K562 (cell line): ENCODE measurements around the gene IQGAP3. TPM values are rescaled to one million over a fixed set of nuclear protein-coding genes. Genes with fewer than 3 reads are reported as not detected.

ENCODE experiments used
- ATAC-seq: fragments of 200-7000 bp; cut with Tn5 transposase; 3 replicates; pipeline ENCODE4 v1.9.1; 2020; ENCODE audit warnings: moderate library complexity
- BruUV-seq: library from RNA; stranded (reverse); fragments of 400-500 nt; replicated peaks from 2 replicates; lab custom pipeline; 2021; lab: Mats Ljungman, UMichigan
- CTCF ChIA-PET: fragments of 300-600 bp; formaldehyde crosslinking; extraction: SDS; loops from one replicate; lab custom pipeline; 2021; ENCODE audit warnings: low intra/inter-chr PET ratio; lab: Yijun Ruan, JAX
- POLR2A ChIA-PET: fragments of 300-600, 350-650 bp; sonication (Branson Sonifier 250); formaldehyde crosslinking; extraction: SDS; loops from one replicate; lab custom pipeline; 2021; ENCODE audit warnings: antibody characterized with exemption, inconsistent platforms; lab: Yijun Ruan, JAX
- DNase-seq, 4 experiments: peaks; one replicate each; pipeline versions ENCODE4 v3.0.0 to v3.0.0-alpha.2; 2011 to 2018; ENCODE audit warnings: low spot score in 3 of 4, mixed read lengths in 3 of 4; ENCODE audit errors: extremely low read depth in 1 of 4
- FAIRE-seq: peaks from 2 replicates; lab custom pipeline; 2011; peaks lifted over from hg19 to GRCh38; lab: Jason Lieb, UNC
- H2AFZ ChIP-seq: 2 replicates; pipeline ENCODE4 v1.6.0; 2011; ENCODE audit warnings: low read depth, low read length, control low read depth, inconsistent platforms
- H3K27ac ChIP-seq: fragments of 200-600 bp; 3 replicates; pipeline ENCODE4 v1.8.0; 2011; ENCODE audit warnings: low read depth, mild to moderate bottlenecking, control low read depth, inconsistent platforms, low read length, moderate library complexity, mixed read lengths; ENCODE audit errors: extremely low read depth
- H3K27me3 ChIP-seq, 2 experiments: fragments of 300-600 bp in 1 of 2; 2 replicates in 1 of 2; 3 replicates in 1 of 2; pipeline versions ENCODE4 v1.6.0 to v1.8.0; 2011; ENCODE audit warnings: inconsistent platforms in 2 of 2, low read length in 2 of 2, mild to moderate bottlenecking in 1 of 2, mixed read lengths in 1 of 2, moderate library complexity in 1 of 2; ENCODE audit not compliant: control insufficient read depth in 2 of 2, insufficient read depth in 2 of 2
- H3K36me3 ChIP-seq: fragments of 300-600 bp; 3 replicates; pipeline ENCODE4 v1.8.0; 2011; ENCODE audit warnings: mild to moderate bottlenecking, low read length, inconsistent platforms; ENCODE audit not compliant: control insufficient read depth, insufficient read depth
- H3K4me1 ChIP-seq, 2 experiments: fragments of 200-600 bp in 1 of 2; replicated peaks in 1 of 2; 2 replicates in 1 of 2; 3 replicates in 1 of 2; pipeline versions ENCODE4 v1.5.1 to v1.8.0; 2011; ENCODE audit warnings: inconsistent platforms in 2 of 2, low read length in 2 of 2, mild to moderate bottlenecking in 1 of 2, mixed read lengths in 1 of 2, moderate library complexity in 1 of 2; ENCODE audit not compliant: control insufficient read depth in 2 of 2, insufficient read depth in 2 of 2
- H3K4me2 ChIP-seq: 2 replicates; pipeline ENCODE4 v1.6.1; 2011; ENCODE audit warnings: low read length, control low read depth, inconsistent platforms, mixed read lengths; ENCODE audit not compliant: insufficient read depth
- H3K4me3 ChIP-seq: fragments of 200-600 bp; sonication (generic), shearing (Covaris generic); 2 replicates; pipeline ENCODE4 v1.5.1; 2016; ENCODE audit warnings: control low read depth, inconsistent platforms
- H3K79me2 ChIP-seq: fragments of 200-600 bp; 3 replicates; pipeline ENCODE4 v1.8.0; 2011; ENCODE audit warnings: low read length, inconsistent platforms; ENCODE audit not compliant: control insufficient read depth, insufficient read depth
- H3K9ac ChIP-seq, 2 experiments: 2 replicates each; pipeline versions ENCODE4 v1.6.0 to v1.6.1; 2011; ENCODE audit warnings: low read depth in 2 of 2, low read length in 2 of 2, control low read depth in 1 of 2, inconsistent platforms in 1 of 2, mild to moderate bottlenecking in 1 of 2, mixed read lengths in 1 of 2; ENCODE audit not compliant: insufficient read depth in 1 of 2
- H3K9me1 ChIP-seq: one replicate; pipeline ENCODE4 v1.6.0; 2011; ENCODE audit warnings: inconsistent platforms, mild to moderate bottlenecking, low read length, moderate library complexity; ENCODE audit not compliant: control insufficient read depth, insufficient read depth
- H3K9me3 ChIP-seq: replicated peaks from 2 replicates; pipeline ENCODE4 v1.5.1; 2011; ENCODE audit warnings: low read depth, low read length, inconsistent platforms; ENCODE audit not compliant: control insufficient read depth, insufficient read depth
- H4K20me1 ChIP-seq: replicated peaks from 2 replicates; pipeline ENCODE4 v1.6.1; 2011; ENCODE audit warnings: low read length, inconsistent platforms, mixed read lengths; ENCODE audit not compliant: control insufficient read depth, insufficient read depth
- GATA2 ChIP-seq: sonication (generic); formaldehyde crosslinking; IDR thresholded peaks from 2 replicates; pipeline ENCODE4 v1.4.0; 2020; ENCODE audit warnings: mild to moderate bottlenecking, missing genetic modification reagents
- GTF2A2 ChIP-seq: IDR thresholded peaks from 2 replicates; pipeline ENCODE4 v1.6.1; 2016; ENCODE audit warnings: mild to moderate bottlenecking, missing genetic modification characterization, missing compliant biosample characterization
- KAT7 ChIP-seq: sonication (generic); formaldehyde crosslinking; IDR thresholded peaks from 2 replicates; pipeline ENCODE4 v1.8.0; 2022; ENCODE audit warnings: missing genetic modification reagents, mild to moderate bottlenecking, borderline replicate concordance
- MBD2 ChIP-seq: sonication (generic); IDR thresholded peaks from 2 replicates; pipeline ENCODE4 v1.6.1; 2016; ENCODE audit warnings: low read depth, borderline replicate concordance
- NR2C1 ChIP-seq, 2 experiments: fragments of 450-650 bp; IDR thresholded peaks; 2 replicates each; pipeline ENCODE4 v1.6.1; 2017; ENCODE audit warnings: mild to moderate bottlenecking in 2 of 2, antibody characterized with exemption in 1 of 2, inconsistent platforms in 1 of 2, missing compliant biosample characterization in 1 of 2, missing genetic modification characterization in 1 of 2
- WGBS: fragments of 100-300 bp; shearing (Covaris generic); methylation state at CpG from one replicate; pipeline ENCODE4 v1.1.6; 2016; ENCODE audit warnings: low coverage, mixed read lengths; ENCODE audit not compliant: insufficient coverage; ENCODE audit errors: missing lambda C conversion rate; 5-methylcytosine and 5-hydroxymethylcytosine counted together
- in situ Hi-C: fragments of 300-500 bp; cut with MboI; formaldehyde crosslinking; loops from 4 replicates; pipeline ENCODE4 v1.15.0; 2018; ENCODE audit warnings: inconsistent platforms, mixed read lengths
- intact Hi-C: fragments of 100-400 bp; cut with micrococcal nuclease; formaldehyde crosslinking; loops from 2 replicates; pipeline ENCODE4 v1.14.2; 2022
- polyA plus RNA-seq, 8 experiments: library from polyadenylated mRNA; depleted of rRNA in 4 of 8; stranded (reverse) in 5 of 8; unstranded in 3 of 8; fragments of >200 nt; fragmentation: Nextera tagmentation in 2 of 8; fragmentation: Illumina TruSeq in 1 of 8; extraction: Ambion mirVana in 2 of 8; extraction: Trizol in 1 of 8; gene quantifications; 2 replicates each; pipeline versions ENCODE4 v1.2.1 to v1.2.3, GENCODE V29; 2011 to 2014; ENCODE audit warnings: inconsistent platforms in 1 of 8, missing spikeins in 1 of 8
- total RNA-seq, 7 experiments: library from RNA; depleted of rRNA in 6 of 7; stranded (reverse); fragments of >200 nt in 6 of 7; fragmentation: Illumina TruSeq in 2 of 7; extraction: Trizol in 2 of 7; gene quantifications; 2 replicates each; pipeline versions ENCODE4 v1.2.1 to v1.2.3, GENCODE V29; 2011 to 2021; ENCODE audit warnings: low replicate concordance in 1 of 7

Gene IQGAP3
- total and polyA plus RNA-seq, 9 of the 15 experiments (the other 6 are each of a cell fraction or from before 2014, with no cell fraction given), result 1.4 to 16.6 (median 11.9) TPM

- Histone ChIP-seq H3K27ac (no peak overlapping the region), H3K4me1 (0 out of 5 replicates have a peak, but pooled peaks cover 0 to 3% of the 10 kb centered on the region in 2 experiments), H3K36me3 (peaks cover 54% of the 10 kb centered on the region), H3K9me1 (no peaks in the 10 kb centered on the region), H3K4me2 (no peak overlapping the region), H3K4me3 (no peak overlapping the region), H3K9me3 (no peaks in the 10 kb centered on the region; the same call in 1 of the 2 replicates), H4K20me1 (no peaks in the 10 kb centered on the region; the same call in 1 of the 2 replicates), H3K79me2 (no peaks in the 10 kb centered on the region), H3K9ac (no peak overlapping the region), H3K27me3 (no peaks in the 10 kb centered on the region), H2AFZ (no peak overlapping the region)
- ATAC-seq (no peak), DNase-seq (no peak), FAIRE-seq (peak; percentile 6)
- no TSS peak for BruUV-seq
- WGBS, result 71% methylated on average over 10 of the region's 10 CpGs
- ChIA-PET POLR2A (no interaction called here), CTCF (no interaction called here)
- in situ Hi-C loops, result no loop called here
- intact Hi-C loops, result no loop called here
- no peak for TF ChIP-seq GTF2A2
- 0 out of 2 replicates have a peak, but pooled peaks have one; percentile 21 for TF ChIP-seq NR2C1 (IDR thresholded peaks at IDR 0.05)
- TF ChIP-seq NR2C1 (tag; IDR thresholded peaks at IDR 0.05), result no peak
- TF ChIP-seq GATA2 (CRISPR knock-in tag), result no peak
- TF ChIP-seq KAT7 (CRISPR knock-in tag), result no peak
- TF ChIP-seq MBD2, result no peak
Measured at GRCh38 chr1:156538711-156539440, 33.5 kb downstream of the IQGAP3 start.
